SU-DHL-6 (cell line): ENCODE results near the gene VAPB.

ENCODE experiments used
- H2AFZ ChIP-seq: fragments of 200-600 bp; sonication (generic); 2 replicates; pipeline ENCODE4 v1.6.1; 2014; ENCODE audit warnings: low read depth, mild to moderate bottlenecking, moderate library complexity, mixed read lengths, antibody characterized with exemption, low read length; ENCODE audit not compliant: severe bottlenecking
- H3F3A ChIP-seq: fragments of 200-600 bp; shearing (Covaris generic); 2 replicates; pipeline ENCODE4 v1.6.0; 2016; ENCODE audit warnings: antibody characterized with exemption, mild to moderate bottlenecking; ENCODE audit not compliant: insufficient read depth
- H3K27ac ChIP-seq: fragments of 200-600 bp; sonication (generic); 2 replicates; pipeline ENCODE4 v1.5.1; 2016; ENCODE audit warnings: low read depth, mild to moderate bottlenecking, low read length, moderate library complexity, mixed read lengths
- H3K27me3 ChIP-seq: fragments of 200-600 bp; sonication (generic), shearing (Covaris generic); 2 replicates; pipeline ENCODE4 v1.6.0; 2014; ENCODE audit warnings: mild to moderate bottlenecking, low read length
- H3K36me3 ChIP-seq: fragments of 200-600 bp; sonication (generic); 2 replicates; pipeline ENCODE4 v1.6.1; 2014; ENCODE audit warnings: mild to moderate bottlenecking, low read length, mixed read lengths
- H3K4me2 ChIP-seq: fragments of 300-600, 200-600 bp; shearing (Covaris generic), sonication (generic); 2 replicates; pipeline ENCODE4 v1.6.0; 2014; ENCODE audit warnings: low read length, low read depth, mild to moderate bottlenecking; ENCODE audit not compliant: poor library complexity, severe bottlenecking
- H3K4me3 ChIP-seq: fragments of 200-600 bp; sonication (generic); 2 replicates; pipeline ENCODE4 v1.5.1; 2014; ENCODE audit warnings: antibody characterized with exemption, low read length, mild to moderate bottlenecking, mixed read lengths; ENCODE audit not compliant: insufficient read depth, poor library complexity, severe bottlenecking
- H3K79me2 ChIP-seq: fragments of 200-600 bp; sonication (generic); 2 replicates; pipeline ENCODE4 v1.6.1; 2014; ENCODE audit warnings: mild to moderate bottlenecking, low read length, moderate library complexity; ENCODE audit not compliant: insufficient read depth
- H3K9ac ChIP-seq: fragments of 200-600 bp; sonication (generic); 2 replicates; pipeline ENCODE4 v1.7.0; 2014; ENCODE audit warnings: mild to moderate bottlenecking, low read length
- H3K9me2 ChIP-seq: fragments of 200-600 bp; sonication (generic); replicated peaks from 2 replicates; pipeline ENCODE4 v1.6.1; 2014; ENCODE audit warnings: low read length; ENCODE audit not compliant: insufficient read depth
- H3K9me3 ChIP-seq: fragments of 200-600 bp; sonication (generic); 2 replicates; pipeline ENCODE4 v1.6.1; 2014; ENCODE audit warnings: low read length, mixed read lengths; ENCODE audit not compliant: insufficient read depth
- H4K20me1 ChIP-seq: fragments of 200-600 bp; sonication (generic); 2 replicates; pipeline ENCODE4 v1.6.1; 2014; ENCODE audit warnings: low read depth, mild to moderate bottlenecking, antibody characterized with exemption, low read length, moderate library complexity, mixed read lengths
- EZH2phosphoT487 ChIP-seq: fragments of 200-600 bp; sonication (generic), shearing (Covaris generic); conservative IDR thresholded peaks from 2 replicates; pipeline ENCODE4 v1.6.1; 2018; ENCODE audit warnings: mild to moderate bottlenecking, antibody characterized with exemption, low read length, moderate library complexity, mixed read lengths
- TF ChIP-seq, protein P1 (sequence below): fragments of 200-600 bp; sonication (generic); IDR thresholded peaks from one replicate; pipeline ENCODE4 v1.5.1; 2017; ENCODE audit warnings: antibody characterized with exemption, mild to moderate bottlenecking, low read length, moderate library complexity; ENCODE audit not compliant: insufficient read depth, poor library complexity, severe bottlenecking

VAPB gene

DNA sequence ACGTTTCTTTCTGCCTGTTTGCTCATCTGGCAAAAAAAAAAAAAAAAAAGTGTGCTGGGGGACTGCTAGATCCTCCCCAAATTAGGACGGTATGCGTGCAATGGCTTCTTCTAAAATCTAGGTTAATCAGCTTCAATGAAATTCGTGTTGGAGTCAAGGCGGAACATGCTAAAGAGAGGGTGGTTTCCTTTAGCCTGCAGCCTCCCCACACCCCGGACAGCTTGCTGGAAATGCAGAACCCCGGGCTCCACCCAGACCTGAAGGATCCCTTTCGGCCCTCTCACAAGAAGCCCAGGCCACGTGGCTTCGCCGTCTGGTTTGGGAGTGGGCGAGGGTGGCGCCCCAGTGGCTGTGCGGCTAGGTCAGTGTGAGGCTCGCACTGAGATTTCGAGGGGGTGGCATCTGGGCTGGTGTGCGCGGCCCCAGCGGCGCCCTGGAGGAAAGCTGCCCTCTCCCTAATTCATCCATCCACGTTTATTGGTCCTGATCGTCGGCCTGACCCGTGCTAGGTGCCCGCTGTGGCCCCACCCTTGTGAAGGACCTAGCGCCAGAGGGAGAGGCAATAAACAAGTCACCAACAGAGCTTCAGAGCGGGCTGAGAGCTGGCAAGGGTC lies 77.2 kb downstream of the VAPB start:
- Histone ChIP-seq H3K27ac (no peak overlapping the region), H3K9me3 (no peaks in the 10 kb centered on the region), H3K4me3 (no peak overlapping the region), H3K27me3 (no peaks in the 10 kb centered on the region), H3K9ac (no peak overlapping the region), H3K79me2 (no peaks in the 10 kb centered on the region), H3F3A (no peaks in the 10 kb centered on the region), H3K9me2 (no peaks in the 10 kb centered on the region), H3K36me3 (no peaks in the 10 kb centered on the region), H3K4me2 (no peak overlapping the region), H4K20me1 (no peaks in the 10 kb centered on the region), H2AFZ (no peak overlapping the region)
- TF ChIP-seq, protein P1, sequence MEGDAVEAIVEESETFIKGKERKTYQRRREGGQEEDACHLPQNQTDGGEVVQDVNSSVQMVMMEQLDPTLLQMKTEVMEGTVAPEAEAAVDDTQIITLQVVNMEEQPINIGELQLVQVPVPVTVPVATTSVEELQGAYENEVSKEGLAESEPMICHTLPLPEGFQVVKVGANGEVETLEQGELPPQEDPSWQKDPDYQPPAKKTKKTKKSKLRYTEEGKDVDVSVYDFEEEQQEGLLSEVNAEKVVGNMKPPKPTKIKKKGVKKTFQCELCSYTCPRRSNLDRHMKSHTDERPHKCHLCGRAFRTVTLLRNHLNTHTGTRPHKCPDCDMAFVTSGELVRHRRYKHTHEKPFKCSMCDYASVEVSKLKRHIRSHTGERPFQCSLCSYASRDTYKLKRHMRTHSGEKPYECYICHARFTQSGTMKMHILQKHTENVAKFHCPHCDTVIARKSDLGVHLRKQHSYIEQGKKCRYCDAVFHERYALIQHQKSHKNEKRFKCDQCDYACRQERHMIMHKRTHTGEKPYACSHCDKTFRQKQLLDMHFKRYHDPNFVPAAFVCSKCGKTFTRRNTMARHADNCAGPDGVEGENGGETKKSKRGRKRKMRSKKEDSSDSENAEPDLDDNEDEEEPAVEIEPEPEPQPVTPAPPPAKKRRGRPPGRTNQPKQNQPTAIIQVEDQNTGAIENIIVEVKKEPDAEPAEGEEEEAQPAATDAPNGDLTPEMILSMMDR = no peak
- no peak for TF ChIP-seq EZH2phosphoT487

DNA sequence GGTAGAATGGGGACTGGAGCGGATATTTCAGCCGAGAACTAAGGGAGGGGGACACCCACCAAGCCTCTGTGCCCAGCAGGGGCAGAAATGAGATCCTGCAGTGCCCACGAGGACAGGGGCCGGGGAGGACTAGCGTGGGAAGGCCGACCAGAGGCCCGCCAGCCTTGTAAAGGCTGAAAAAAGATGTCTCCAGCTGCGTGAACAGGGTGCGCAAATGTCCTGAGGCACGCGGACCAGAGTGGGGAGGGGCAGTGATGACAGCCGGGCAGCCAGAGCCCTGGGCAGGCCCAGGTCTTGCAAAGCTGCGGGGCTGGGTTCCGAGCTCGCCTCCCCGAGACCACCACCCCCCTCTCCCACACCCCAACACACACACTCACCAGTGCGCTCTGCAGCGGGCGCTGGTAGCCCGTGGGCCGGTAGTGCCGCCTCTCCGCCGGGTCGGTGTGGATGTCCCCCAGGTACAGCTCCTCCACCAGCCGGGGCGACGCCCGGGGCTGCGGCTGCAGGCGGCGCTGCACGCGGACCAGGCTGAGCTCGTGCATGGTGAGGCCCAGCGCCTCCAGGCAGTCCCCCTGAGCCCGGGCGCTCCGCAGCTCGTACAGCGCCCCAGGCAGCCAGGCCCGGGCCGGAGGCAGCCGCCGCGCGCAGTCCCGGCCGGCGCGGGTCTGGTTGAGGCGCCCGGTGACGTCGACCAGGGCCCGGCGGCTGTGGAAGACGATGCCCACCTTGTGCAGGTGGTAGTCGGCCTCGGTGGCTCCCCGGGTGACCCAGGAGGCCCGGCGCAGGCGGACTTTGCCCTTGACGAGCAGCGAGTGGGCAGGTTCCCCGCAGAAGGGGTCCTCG lies 77.9 kb downstream of the VAPB start:
- no peak overlapping the region for H3K27ac ChIP-seq
- H3K9me2 ChIP-seq = no peaks in the 10 kb centered on the region
- H3F3A ChIP-seq = no peaks in the 10 kb centered on the region
- no peaks in the 10 kb centered on the region for H4K20me1 ChIP-seq
- no peaks in the 10 kb centered on the region for H3K27me3 ChIP-seq
- H3K4me3 ChIP-seq = no peak overlapping the region
- H3K79me2 ChIP-seq = no peaks in the 10 kb centered on the region
- H3K9ac ChIP-seq = no peak overlapping the region
- TF ChIP-seq EZH2phosphoT487 = no peak
- TF ChIP-seq, protein P1 = no peak
- H3K36me3 ChIP-seq = no peaks in the 10 kb centered on the region
- H3K9me3 ChIP-seq = no peaks in the 10 kb centered on the region
- H2AFZ ChIP-seq = no peak overlapping the region
- no peak overlapping the region for H3K4me2 ChIP-seq

DNA sequence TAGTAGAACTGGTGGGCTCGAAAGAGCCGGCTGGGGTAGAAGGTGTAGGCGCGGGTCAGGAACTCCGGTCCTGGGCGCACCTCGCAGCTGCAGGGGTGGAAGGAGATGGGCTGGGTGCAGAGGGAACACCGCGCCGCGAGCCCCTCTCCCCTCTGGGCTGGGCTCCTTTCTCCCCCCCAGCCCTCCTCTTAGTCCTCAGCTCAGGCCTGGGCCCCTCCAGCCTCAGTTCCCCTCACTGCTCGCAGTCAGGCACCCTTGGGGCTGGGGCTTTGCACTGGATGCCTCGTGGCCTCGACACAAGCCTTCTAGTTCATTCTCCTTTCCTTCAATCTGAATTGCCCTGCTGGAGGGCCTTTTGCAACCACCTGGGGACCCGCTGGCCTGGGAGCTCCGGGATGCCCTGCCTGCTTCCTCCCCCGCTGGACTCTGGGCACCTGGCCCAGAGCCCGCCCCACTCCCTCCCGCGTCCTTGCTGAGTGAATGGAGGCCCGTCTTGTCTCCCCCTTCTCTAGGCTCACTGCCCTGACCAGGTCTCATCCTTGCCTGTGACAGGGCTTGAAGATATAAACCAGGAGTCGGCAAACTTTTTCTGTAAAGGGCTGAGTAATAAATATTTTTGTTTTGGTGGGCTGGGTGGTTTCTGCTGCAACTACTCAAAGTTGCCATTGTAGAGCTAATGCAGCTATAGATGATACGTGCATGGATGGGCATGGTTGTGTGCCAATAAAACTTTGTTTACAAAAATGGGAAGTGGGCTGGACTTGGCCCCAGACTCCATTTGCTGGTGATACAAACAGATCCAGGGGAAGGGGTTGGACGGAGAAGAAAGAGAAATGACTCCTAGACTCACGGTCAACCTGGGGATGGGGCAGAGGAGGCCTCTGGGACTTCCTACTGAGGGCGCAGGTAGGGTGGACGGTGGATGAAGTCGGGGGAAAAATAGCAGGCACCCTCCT lies 78.8 kb downstream of the VAPB start:
- Histone ChIP-seq H3K9me3 (no peaks in the 10 kb centered on the region), H3K27ac (no peak overlapping the region), H3K9me2 (no peaks in the 10 kb centered on the region), H3K79me2 (no peaks in the 10 kb centered on the region), H4K20me1 (no peaks in the 10 kb centered on the region), H3K36me3 (no peaks in the 10 kb centered on the region), H3K27me3 (no peaks in the 10 kb centered on the region), H3K9ac (no peak overlapping the region), H3K4me3 (no peak overlapping the region), H3F3A (no peaks in the 10 kb centered on the region), H2AFZ (no peak overlapping the region), H3K4me2 (no peak overlapping the region)
- no peak for TF ChIP-seq EZH2phosphoT487
